Measurements from ENCODE around the gene TEAD4.

- TF ChIP-seq POLR2AphosphoS5 (IDR thresholded peaks at IDR 0.05; ENCODE audit: low read depth, low read length) (no peak), POLR2A (IDR thresholded peaks at IDR 0.05; ENCODE audit: borderline replicate concordance, extremely low read depth, insufficient read depth, insufficient read length) (no peak), EGR1 (IDR thresholded peaks at IDR 0.05; ENCODE audit: low read depth) (no peak)
Observed at GRCh38 chr12:3086211-3086610, 127.0 kb downstream of the TEAD4 start.
